ENCODE data around the gene TUBA4B.
"Not testable (repeated sequence)": the region's sequence is repeated elsewhere in the genome, so short reads cannot be mapped to it uniquely, and the experiment has no call there.

The TUBA4B gene

GRCh38 chr2:219248845-219249202 is 4.2 kb upstream of the TUBA4B start:
- no peak for DNase-seq (ENCODE audit: low read depth)

GRCh38 chr2:219249203-219249980 is 3.7 kb upstream of the TUBA4B start:
- peak; percentile 49 for DNase-seq (ENCODE audit: low read depth)

- DNase-seq (ENCODE audit: low read depth) = no peak
These were observed 2.8 kb upstream of the TUBA4B start for GRCh38 chr2:219250049-219250781.

GRCh38 chr2:219251656-219252055 is 1.4 kb upstream of the TUBA4B start:
- no peak for DNase-seq (ENCODE audit: low read depth)

DNA sequence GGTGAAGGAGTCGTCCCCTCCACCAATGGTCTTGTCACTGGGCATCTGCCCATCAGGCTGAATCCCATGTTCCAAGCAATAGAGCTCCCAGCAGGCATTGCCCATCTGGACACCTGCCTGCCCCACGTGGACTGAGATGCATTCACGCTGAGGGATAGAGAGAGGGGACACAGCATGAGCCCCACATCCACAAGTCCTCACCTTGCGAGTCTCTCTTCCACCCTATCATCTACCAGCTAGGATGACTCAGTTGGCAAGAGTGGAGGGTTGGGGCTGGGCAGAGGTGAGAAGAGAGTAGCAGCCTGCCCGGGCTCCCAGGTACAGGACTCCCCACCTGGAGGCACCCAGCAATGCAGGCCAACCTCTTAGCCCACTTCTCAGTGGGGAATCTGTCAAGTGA is 959 bp upstream of the TUBA4B start:
- DNase-seq (ENCODE audit: low read depth) = no peak

DNA sequence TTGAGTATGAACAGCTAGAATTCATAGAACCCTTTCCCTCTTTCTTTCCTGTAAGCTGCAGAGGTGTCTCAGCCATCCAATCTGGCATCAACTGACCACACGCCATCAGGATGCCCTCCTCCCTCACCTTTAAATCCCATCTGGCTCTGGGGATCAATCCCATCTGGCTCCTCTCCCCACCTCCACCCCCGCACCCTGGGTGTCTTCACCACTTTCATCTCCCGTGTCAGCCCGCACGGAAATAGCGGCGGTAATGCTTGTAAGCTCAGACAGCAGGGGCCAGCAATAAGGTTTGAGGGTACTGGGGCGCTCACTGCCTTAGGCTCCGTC is 508 bp upstream of the TUBA4B start:
- no peak for DNase-seq (ENCODE audit: low read depth)

GRCh38 chr2:219253753-219254589 is 928 bp downstream of the TUBA4B start, which contains the start of gene TUBA4A:
Gene TUBA4A, minus strand, starts transcription at chr2:219253918. Its CDS starts 60 bp downstream, at chr2:219253858.
- no peak for DNase-seq (ENCODE audit: low read depth)

DNA sequence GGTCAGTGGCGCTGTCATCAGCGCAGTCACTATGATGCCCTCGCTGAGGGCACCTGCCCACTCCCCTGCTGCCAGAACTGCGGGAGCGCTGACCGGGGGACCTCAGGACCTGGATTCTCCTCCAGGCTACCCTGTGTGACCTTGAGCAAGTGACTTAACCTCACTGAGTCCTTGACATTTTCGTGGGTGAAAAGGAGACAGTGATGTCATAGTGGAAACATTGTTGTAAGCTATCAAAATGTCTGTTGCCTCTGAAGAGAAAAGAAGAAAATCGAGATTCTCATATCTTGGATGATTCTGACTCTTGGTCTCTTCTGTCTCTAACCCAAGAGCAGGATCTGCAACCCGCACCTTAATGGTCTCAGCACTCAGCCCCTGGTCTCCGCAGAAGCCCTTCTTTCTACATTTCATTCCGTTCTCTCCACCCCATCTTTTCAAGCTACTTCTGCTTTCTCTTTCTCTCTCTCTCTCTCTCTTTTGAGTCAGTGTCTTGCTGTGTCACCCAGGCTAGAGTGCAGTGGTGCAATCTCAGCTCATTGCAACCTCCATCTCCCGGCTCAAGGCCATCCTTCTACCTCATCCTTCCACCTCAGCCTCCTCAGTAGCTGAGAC is 1.7 kb downstream of the TUBA4B start:
- DNase-seq (ENCODE audit: low read depth) = no peak

DNA sequence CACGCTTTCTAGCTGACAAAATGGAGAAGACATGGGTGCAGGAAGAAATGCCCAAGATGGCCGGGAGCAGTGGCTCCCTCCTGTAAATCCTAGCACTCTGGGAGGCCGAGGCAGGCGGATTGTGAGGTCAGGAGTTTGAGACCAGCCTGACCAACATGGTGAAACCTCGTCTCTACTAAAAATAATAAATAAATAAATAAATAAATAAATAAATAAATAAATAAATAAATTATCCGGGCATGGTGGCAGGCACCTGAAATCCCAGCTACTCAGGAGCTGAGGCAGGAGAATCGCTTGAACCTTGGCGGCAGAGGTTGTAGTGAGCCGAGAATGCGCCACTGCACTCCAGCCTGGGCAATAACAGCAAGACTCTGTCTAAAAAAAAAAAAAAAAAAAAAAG is 5.9 kb downstream of the TUBA4B start:
- DNase-seq (ENCODE audit: low read depth) = not testable (repeated sequence)

- no peak for DNase-seq (ENCODE audit: low read depth)
These were observed 8.2 kb downstream of the TUBA4B start for GRCh38 chr2:219261024-219261855.

DNA sequence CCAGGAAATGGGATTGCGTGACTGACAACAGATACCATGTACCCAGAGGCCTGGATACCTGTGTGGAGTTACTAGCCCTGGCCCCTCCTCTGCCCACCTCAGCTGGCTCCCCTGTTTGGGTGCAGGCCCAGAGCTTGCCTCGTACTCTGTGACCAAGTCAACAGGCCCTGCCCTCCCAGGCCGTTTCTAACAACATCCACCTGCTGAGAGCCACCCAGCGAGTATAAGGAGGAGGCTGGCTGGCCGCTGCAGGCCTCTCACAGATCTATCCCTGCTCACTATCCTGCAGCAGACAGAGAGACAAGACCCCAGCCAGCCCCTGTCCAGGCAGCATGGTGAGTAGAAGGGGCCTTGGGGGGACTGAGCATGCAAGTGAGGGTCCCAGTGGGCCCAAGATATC is 13.2 kb downstream of the TUBA4B start:
- DNase-seq (ENCODE audit: low read depth) = no peak

DNA sequence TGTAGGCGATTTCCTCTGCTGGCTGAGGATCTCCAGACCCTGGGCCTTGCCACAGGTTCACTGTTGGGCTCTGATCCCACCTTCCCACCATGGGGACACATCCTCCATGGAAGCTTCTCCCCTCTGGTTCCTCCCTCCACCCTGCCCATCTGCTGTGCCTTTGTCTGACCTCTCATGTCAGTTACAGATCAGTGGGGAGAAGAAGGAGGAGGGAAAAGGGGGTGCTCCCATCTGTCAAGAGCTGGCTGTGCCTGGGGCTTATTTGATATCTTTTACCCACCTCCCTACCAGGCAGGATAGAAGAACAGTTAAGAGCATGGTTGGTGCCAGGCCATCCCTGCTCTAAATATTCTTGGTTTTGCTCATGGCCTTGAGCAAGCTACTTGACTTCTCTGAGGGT is 13.8 kb downstream of the TUBA4B start:
- no peak for DNase-seq (ENCODE audit: low read depth)

GRCh38 chr2:219268294-219268693 is 15.3 kb downstream of the TUBA4B start:
- no peak for DNase-seq (ENCODE audit: low read depth)

DNA sequence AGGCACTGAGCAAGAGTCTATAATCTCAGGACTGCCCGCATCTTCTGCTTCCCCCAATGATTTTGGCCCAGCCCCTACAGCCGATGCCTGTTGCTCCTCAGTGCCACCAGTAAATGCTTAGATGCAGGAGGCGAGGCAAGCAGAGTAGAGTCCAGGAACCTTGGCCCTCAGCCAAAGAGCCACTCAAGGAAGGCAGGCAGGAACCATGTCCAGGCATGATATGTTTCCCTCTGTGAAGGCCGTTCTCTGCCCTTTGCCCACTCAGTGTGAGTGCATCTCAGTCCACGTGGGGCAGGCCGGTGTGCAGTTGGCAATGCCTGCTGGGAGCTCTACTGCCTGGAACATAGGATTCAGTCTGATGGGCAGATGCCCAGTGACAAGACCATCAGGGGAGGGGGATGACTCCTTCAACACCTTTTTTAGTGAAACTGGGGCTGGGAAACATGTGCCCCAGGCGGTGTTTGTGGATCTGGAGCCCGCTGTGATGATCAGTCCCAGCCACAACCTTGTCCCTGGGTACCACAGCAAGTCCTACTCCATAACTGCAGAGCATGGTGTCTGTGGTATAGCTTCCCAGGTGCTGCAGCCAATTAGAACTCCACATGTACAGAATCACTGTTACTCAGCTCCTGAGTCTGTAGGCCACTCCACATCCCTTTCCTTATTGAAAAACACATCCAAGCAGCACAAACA is 16.5 kb downstream of the TUBA4B start:
- DNase-seq (ENCODE audit: low read depth) = no peak

GRCh38 chr2:219270055-219270372 is 17.0 kb downstream of the TUBA4B start:
- DNase-seq (ENCODE audit: low read depth) = no peak

- no peak for DNase-seq (ENCODE audit: low read depth)
These were observed 18.0 kb downstream of the TUBA4B start for GRCh38 chr2:219271021-219271420.

GRCh38 chr2:219272356-219272755 is 19.3 kb downstream of the TUBA4B start:
- DNase-seq (ENCODE audit: low read depth) = no peak

DNA sequence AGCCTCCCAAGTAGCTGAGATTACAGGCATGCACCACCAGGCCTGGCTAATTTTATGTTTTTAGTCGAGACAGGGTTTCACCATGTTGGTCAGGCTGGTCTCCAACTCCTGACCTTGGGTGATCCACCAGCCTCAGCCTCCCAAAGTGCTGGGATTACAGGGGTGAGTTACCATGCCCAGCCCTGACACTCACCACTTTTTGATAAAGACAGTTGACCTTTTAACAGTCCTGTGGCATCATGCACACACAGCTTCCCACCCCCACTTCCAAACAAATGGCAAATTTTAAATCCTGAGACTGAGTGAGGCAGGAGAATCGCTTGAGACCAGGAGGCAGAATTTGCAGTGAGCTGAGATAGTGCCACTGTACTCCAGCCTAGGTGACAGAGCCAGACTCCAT is 20.0 kb downstream of the TUBA4B start:
- DNase-seq (ENCODE audit: low read depth) = no peak

GRCh38 chr2:219273937-219274336 is 20.9 kb downstream of the TUBA4B start:
- DNase-seq (ENCODE audit: low read depth) = no peak

DNA sequence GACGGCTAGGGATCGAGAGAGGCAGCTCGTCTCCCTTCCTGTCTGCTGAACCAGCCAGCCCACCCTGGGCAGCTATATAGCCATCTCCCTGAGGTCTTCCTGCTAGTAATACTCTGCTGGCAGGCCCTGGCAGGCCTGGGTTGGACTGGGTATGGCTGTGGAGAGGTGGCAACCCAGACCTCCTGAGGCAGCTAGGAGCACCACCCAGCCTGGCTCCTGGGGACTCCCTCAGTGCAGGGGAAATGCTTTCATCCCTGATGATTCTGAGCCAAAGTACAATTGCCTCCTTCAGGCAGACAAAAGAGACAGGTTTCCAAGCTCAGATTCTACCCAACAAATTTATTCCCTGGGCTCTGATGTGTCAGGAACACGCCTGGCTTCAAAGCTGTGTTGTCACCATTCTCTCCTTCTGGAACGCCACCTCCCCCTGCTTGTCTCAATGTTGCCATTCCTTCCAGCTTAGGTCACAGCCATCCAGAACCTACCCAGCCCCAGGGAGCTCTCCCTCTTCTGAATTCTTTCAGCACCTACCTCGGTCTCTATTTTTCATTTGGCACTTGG is 21.4 kb downstream of the TUBA4B start:
- DNase-seq (ENCODE audit: low read depth) = peak; percentile 72
